ENCODE data around the gene ANO10. TPM values are rescaled to one million over a fixed set of nuclear protein-coding genes. Genes with fewer than 3 reads are reported as not detected.
"Not testable (repeated sequence)": the region's sequence is repeated elsewhere in the genome, so short reads cannot be mapped to it uniquely, and the experiment has no call there.

The ANO10 gene
- total RNA-seq, 2 donors from 2014 or later, result 6.8 to 7.9 TPM

- ATAC-seq; H3K27ac Mint-ChIP-seq; DNase-seq (ENCODE audit: low spot score in 2 of 2): not testable (repeated sequence)
- Mint-ChIP-seq H3K9me3 (peaks cover 25 to 30% of the 10 kb centered on the region in 2 donors), H3K36me3 (peaks cover 35% of the 10 kb centered on the region in 2 donors)
Measured at GRCh38 chr3:43518515-43518914, 103.3 kb downstream of the ANO10 start.

DNA sequence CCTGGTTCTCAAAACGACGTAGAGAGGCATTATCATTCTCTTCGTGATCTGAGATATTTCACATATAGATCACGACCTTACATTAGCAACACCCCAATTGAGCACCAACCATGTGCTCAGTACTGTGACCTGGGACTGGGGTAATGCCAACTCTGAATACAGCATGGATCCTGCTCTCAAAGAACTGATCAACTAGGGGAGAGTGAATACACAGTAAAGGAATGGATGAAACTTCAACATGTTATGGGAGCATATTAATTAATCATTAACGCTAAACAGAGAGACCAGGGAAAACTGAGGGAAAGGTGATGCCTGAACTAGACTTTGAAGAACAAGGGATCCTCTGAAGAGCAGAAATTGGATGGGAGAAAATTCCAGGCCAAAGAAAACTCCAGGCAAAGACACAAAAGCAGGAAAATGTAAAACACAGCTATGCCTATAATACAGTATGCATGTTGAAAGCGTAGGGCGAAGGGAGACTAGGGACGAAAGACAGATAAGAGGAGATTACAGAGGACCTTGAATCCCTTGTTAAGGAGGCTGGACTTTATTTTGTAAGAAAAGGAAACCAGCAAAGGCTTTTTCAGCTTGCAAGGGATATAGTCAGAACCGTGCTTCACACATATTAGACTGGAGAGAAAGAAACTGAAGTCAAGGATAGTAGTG is 105.7 kb downstream of the ANO10 start:
- peaks cover 25 to 30% of the 10 kb centered on the region in 2 donors for H3K9me3 Mint-ChIP-seq
- H3K36me3 Mint-ChIP-seq, result peaks cover 31 to 35% of the 10 kb centered on the region in 2 donors
- DNase-seq (ENCODE audit: low spot score in 2 of 2), result no peak
- no peak for ATAC-seq
- no peak overlapping the region for H3K27ac Mint-ChIP-seq

DNA sequence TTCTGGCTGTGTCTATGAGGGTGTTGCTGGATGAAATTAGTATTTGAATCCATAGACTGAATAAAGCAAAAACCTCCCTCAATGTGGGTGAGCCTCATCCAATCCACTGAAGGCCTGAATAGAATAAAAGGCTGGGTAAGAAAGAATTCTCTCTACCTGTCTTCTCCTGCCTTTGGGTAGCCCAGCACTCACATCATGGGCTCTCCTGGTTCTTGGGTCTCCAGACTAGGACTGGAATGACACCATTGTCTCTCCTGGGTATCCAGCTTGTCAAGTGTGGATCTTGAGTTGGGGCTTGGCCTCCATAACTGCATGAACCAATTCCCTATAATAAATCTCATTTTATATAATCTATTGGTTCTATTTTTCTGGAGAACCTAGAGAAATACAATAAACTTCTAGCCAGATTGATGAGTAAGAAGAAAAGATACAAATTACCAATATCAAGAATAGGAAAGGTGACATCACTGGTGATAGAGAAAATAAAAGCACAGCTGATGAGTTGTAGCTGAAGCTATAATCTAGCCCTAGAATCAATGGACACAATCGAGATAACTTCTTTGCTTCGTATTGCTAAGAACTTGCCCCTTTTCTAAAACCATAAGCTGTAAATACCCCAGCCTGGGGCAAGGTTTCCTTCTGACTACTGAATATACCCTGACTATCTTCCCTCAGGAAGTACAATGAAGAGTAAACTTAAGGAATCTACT is 106.4 kb downstream of the ANO10 start:
- no peak overlapping the region for H3K27ac Mint-ChIP-seq
- ATAC-seq, result peak in 1 of 2 donors; percentile 91
- DNase-seq (ENCODE audit: low spot score in 2 of 2), result no peak
- H3K9me3 Mint-ChIP-seq, result peaks cover 25 to 30% of the 10 kb centered on the region in 2 donors
- peaks cover 31 to 35% of the 10 kb centered on the region in 2 donors for H3K36me3 Mint-ChIP-seq

DNA sequence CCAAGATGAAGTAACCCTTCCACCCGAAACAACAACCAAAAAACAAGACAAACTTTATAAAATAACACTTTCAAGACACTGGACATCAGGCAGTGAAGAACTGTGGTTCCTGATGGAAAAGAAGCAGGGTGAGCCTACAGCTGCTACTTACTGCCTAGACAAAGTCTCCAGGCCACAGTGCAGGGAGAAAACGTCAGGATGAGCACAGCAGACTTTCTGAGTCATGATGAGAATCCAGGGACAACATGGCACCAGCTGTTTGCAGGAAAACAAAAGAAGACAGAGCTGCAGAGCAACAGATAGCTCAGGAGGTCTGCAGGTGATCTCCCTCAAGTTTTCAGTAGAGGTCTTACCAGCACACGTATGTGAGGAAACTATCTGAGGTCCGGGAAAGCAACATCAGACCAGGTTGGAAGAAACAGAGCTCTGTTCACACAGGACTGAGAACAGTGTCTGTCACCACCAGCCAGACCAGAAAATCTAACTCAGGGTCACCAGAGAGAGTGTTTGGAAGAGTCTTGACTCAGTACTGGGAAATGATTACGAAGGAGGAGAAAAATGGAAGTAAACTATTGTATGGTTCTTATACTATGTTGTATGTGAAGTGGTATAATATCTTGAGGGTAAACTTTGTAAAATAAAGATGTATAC is 108.9 kb downstream of the ANO10 start:
- H3K9me3 Mint-ChIP-seq, result peaks cover 7 to 10% of the 10 kb centered on the region in 2 donors

DNA sequence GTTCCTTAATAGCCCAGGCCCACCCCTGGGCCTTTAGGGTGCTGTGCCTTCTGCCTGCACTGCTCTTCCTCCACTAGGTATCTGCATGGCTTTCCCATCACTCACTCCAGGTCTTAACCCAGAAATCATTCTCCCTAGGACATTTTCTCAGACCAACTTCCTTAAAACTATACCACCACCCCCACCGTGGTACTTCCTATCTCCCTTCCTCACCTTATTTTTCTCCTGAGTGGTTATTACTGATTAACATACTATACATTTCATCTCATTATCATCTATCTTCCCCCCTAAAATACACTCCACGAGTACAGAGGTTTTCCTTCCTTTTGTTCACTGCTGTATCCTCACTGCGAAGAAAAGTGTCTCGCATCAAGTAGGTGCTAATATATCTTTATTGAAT is 115.2 kb downstream of the ANO10 start:
- DNase-seq (ENCODE audit: low spot score in 2 of 2), result no peak
- ATAC-seq, result no peak
- H3K27ac Mint-ChIP-seq, result no peak overlapping the region
- no peaks in the 10 kb centered on the region for H3K9me3 Mint-ChIP-seq
- H3K36me3 Mint-ChIP-seq, result peaks cover 0 to 5% of the 10 kb centered on the region in 2 donors

More for the DNA sequence above, 108.9 kb downstream of the ANO10 start:
- ATAC-seq (no peak), DNase-seq (ENCODE audit: low spot score in 2 of 2) (no peak)
- Mint-ChIP-seq H3K27ac (no peak overlapping the region), H3K36me3 (peaks cover 8 to 12% of the 10 kb centered on the region in 2 donors)

- ATAC-seq (peak; percentile 96 to 97), DNase-seq (ENCODE audit: low spot score in 2 of 2) (no peak)
- Mint-ChIP-seq H3K27ac (no peak overlapping the region), H3K9me3 (no peaks in the 10 kb centered on the region), H3K36me3 (peaks cover 0 to 5% of the 10 kb centered on the region in 2 donors)
Measured at GRCh38 chr3:43505351-43505750, 116.5 kb downstream of the ANO10 start.

DNA sequence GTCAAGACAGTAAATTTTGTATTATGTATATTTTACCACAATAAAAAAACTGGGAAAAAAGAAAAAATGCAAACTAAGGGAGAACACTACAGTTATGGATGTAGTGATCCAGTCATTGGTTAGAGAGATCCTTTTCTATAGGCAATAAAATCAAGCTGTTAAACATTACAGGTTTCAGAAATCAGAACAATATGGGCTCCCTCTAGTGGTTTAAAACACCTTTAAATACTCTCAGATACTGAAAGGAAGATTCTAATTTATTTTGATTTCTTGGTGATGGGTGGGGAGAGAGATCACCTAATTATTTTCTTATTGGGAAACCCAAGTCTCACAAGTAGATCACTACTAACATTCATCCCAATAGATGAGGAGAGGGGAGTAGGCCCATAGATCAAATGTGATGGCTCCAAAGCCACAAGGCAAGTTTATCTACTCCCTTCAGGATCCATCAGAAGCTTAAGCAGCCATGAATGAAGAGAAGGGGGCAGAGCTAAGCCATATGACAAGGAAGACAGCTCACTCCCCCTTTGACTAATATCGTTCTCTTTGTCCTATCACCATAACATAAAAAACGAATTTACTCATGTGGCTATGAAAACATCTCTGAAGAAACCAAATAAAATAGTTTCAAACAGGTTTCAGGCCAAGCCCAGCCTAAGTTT is 118.6 kb downstream of the ANO10 start:
- no peak for DNase-seq (ENCODE audit: low spot score in 2 of 2)
- Mint-ChIP-seq H3K9me3 (no peaks in the 10 kb centered on the region), H3K27ac (no peak overlapping the region), H3K36me3 (peaks cover 0 to 5% of the 10 kb centered on the region in 2 donors)
- ATAC-seq, result no peak

DNA sequence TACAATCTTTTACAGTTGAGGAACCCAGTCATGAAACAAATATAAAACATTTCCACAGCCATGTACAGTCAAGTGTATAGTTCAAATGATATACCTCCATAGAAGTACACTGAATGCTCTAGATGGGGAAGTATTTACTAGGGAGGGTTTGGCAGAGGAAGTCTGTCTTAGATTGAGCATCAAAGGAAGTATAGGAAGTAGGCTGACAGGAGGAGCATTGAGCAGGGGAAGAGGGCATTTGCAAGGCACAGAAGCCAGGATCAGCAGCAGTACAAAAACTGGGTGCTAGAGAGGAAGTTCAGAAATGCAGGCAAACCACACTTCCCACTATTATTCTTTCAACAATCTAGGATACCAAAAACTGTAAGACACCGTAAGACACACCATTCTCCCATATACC is 122.6 kb downstream of the ANO10 start:
- Mint-ChIP-seq H3K9me3 (no peaks in the 10 kb centered on the region), H3K36me3 (no peaks in the 10 kb centered on the region), H3K27ac (peak overlapping the region in 1 of 2 donors; percentile 22)
- DNase-seq (ENCODE audit: low spot score in 2 of 2), result no peak
- ATAC-seq, result no peak

- DNase-seq (ENCODE audit: low spot score in 2 of 2) (no peak), ATAC-seq (peak; percentile 46 to 84)
- H3K9me3 Mint-ChIP-seq, result no peaks in the 10 kb centered on the region
- H3K36me3 Mint-ChIP-seq, result no peaks in the 10 kb centered on the region
- H3K27ac Mint-ChIP-seq, result no peak overlapping the region
Measured at GRCh38 chr3:43497905-43498365, 123.9 kb downstream of the ANO10 start.

GRCh38 chr3:43497422-43497821 is 124.4 kb downstream of the ANO10 start:
- no peak overlapping the region for H3K27ac Mint-ChIP-seq
- no peaks in the 10 kb centered on the region for H3K9me3 Mint-ChIP-seq
- ATAC-seq (peak in 1 of 2 donors; percentile 43), DNase-seq (ENCODE audit: low spot score in 2 of 2) (no peak)
- no peaks in the 10 kb centered on the region for H3K36me3 Mint-ChIP-seq

DNA sequence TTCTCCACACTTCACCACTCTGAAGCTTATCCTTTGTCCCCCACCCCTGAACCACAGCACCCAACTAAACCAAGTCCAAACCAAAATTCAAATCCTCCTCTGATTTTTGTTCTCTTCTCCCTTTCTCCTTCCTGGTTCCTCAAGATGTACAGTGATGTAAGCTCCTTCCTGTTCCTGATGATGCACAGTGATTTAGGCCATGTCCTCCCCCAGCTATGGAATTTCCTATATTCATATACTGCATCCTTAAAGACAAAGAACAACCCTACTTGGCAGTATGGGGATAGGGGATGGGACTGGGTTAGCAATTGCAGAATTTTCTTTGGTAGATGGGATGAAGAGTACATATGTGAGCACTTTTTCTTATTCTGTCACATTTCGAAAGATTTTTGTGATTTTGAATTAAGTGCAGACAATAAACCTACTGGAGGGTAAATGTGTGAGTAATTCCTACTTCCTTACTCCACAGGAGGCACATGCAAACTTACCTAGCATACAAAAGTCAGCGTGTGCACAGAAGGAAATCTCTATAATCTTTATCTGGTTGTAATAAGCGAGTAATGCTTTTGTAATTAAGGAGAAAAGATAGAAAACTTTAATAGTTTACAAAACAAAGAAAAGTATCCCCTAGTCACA is 125.0 kb downstream of the ANO10 start:
- ATAC-seq (no peak), DNase-seq (ENCODE audit: low spot score in 2 of 2) (no peak)
- H3K36me3 Mint-ChIP-seq, result no peaks in the 10 kb centered on the region
- no peaks in the 10 kb centered on the region for H3K9me3 Mint-ChIP-seq
- no peak overlapping the region for H3K27ac Mint-ChIP-seq

- H3K36me3 Mint-ChIP-seq; H3K9me3 Mint-ChIP-seq; ATAC-seq; H3K27ac Mint-ChIP-seq; DNase-seq (ENCODE audit: low spot score in 2 of 2): not testable (repeated sequence)
Measured at GRCh38 chr3:43492932-43493331, 128.9 kb downstream of the ANO10 start.

- not testable (repeated sequence) for DNase-seq (ENCODE audit: low spot score in 2 of 2); H3K9me3 Mint-ChIP-seq; H3K27ac Mint-ChIP-seq
- peak; percentile 81 for ATAC-seq
- peaks cover 6 to 13% of the 10 kb centered on the region in 2 donors for H3K36me3 Mint-ChIP-seq
Measured at GRCh38 chr3:43491807-43492206, 130.0 kb downstream of the ANO10 start.

DNA sequence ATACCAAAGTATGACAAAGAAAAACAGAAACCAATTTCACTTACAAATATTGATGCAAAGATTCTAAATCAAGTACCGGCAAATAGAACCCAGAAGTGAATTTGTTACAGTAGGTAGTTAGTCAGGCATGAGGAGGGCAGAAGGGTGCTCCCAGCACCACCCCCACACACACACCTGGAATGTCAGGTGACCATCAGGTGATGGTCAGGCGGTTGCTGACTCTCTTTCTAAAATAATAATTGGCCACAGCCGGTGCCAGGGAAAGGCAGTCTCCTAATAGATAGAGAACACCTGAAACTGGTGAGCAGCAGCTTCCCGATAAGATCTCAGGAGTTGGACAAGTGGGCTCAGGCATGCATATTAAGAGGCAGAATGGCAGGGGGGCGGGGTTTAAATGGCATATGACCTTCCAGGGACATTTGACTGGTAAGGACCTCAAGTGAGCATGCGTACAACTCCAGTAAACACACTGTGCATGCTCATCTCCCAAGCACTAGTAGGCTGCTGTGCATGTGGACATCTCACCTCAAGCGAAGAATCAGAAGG is 131.1 kb downstream of the ANO10 start:
- Mint-ChIP-seq H3K9me3 (no peaks in the 10 kb centered on the region), H3K36me3 (peaks cover 11 to 13% of the 10 kb centered on the region in 2 donors), H3K27ac (no peak overlapping the region)
- ATAC-seq, result no peak
- no peak for DNase-seq (ENCODE audit: low spot score in 2 of 2)

GRCh38 chr3:43489930-43490329 is 131.9 kb downstream of the ANO10 start:
- Mint-ChIP-seq H3K27ac (no peak overlapping the region), H3K9me3 (no peaks in the 10 kb centered on the region), H3K36me3 (peaks cover 13 to 17% of the 10 kb centered on the region in 2 donors)
- no peak for DNase-seq (ENCODE audit: low spot score in 2 of 2)
- no peak for ATAC-seq

GRCh38 chr3:43485931-43486330 is 135.9 kb downstream of the ANO10 start:
- Mint-ChIP-seq H3K27ac (no peak overlapping the region), H3K9me3 (peaks cover 8% of the 10 kb centered on the region in 2 donors), H3K36me3 (peaks cover 21 to 27% of the 10 kb centered on the region in 2 donors)
- ATAC-seq (no peak), DNase-seq (ENCODE audit: low spot score in 2 of 2) (no peak)

All from activated naive CD4-positive, alpha-beta T cell treated with anti-CD3 and anti-CD28 coated beads, Interleukin-2, amount 50 U/mL, for 72 hours (primary cell).